Fibroblast of lung (primary cell): Measurements from ENCODE around the gene PPM1H. TPM values are rescaled to one million over a fixed set of nuclear protein-coding genes. Genes with fewer than 3 reads are reported as not detected.

Experiments
- DNase-seq, 2 donors: peaks; one replicate each; pipeline versions ENCODE4 v3.0.0 to v3.0.0-alpha.2; 2010; ENCODE audit warnings: low read depth in 2 of 2
- H2AFZ ChIP-seq: 2 replicates; pipeline ENCODE4 v1.5.1; 2012; ENCODE audit warnings: low read length, control low read depth, inconsistent platforms
- H3K27ac ChIP-seq: 2 replicates; pipeline ENCODE4 v1.5.1; 2011; ENCODE audit warnings: low read length, control low read depth; ENCODE audit not compliant: insufficient read depth
- H3K27me3 ChIP-seq: 2 replicates; pipeline ENCODE4 v1.5.1; 2011; ENCODE audit warnings: mild to moderate bottlenecking, low read length; ENCODE audit not compliant: control insufficient read depth, insufficient read depth
- H3K36me3 ChIP-seq: 2 replicates; pipeline ENCODE4 v1.5.1; 2011; ENCODE audit warnings: low read length; ENCODE audit not compliant: control insufficient read depth, insufficient read depth
- H3K4me1 ChIP-seq: 2 replicates; pipeline ENCODE4 v1.5.1; 2011; ENCODE audit warnings: low read length; ENCODE audit not compliant: control insufficient read depth, insufficient read depth; ENCODE audit errors: extremely low read depth
- H3K4me2 ChIP-seq: 2 replicates; pipeline ENCODE4 v1.5.1; 2011; ENCODE audit warnings: low read length, control low read depth; ENCODE audit not compliant: insufficient read depth; ENCODE audit errors: extremely low read depth
- H3K4me3 ChIP-seq, 4 experiments: fragments of 200-600 bp in 1 of 4; sonication (generic) in 1 of 4; replicated peaks in 1 of 4; 2 replicates each; pipeline ENCODE4 v1.5.1; 2011 to 2016; ENCODE audit warnings: low read length in 4 of 4, low read depth in 3 of 4, mild to moderate bottlenecking in 3 of 4, control low read depth in 2 of 4, inconsistent platforms in 1 of 4, mixed read lengths in 1 of 4; ENCODE audit not compliant: insufficient read depth in 1 of 4; ENCODE audit errors: control extremely low read depth in 1 of 4
- H3K79me2 ChIP-seq: 2 replicates; pipeline ENCODE4 v1.5.1; 2012; ENCODE audit warnings: mild to moderate bottlenecking, low read length, inconsistent platforms; ENCODE audit not compliant: control insufficient read depth, insufficient read depth
- H3K9ac ChIP-seq: 2 replicates; pipeline ENCODE4 v1.5.1; 2011; ENCODE audit warnings: mild to moderate bottlenecking, low read length, control low read depth; ENCODE audit not compliant: insufficient read depth
- H3K9me3 ChIP-seq: 2 replicates; pipeline ENCODE4 v1.5.1; 2012; ENCODE audit warnings: low read depth, low read length; ENCODE audit not compliant: control insufficient read depth, insufficient read depth
- H4K20me1 ChIP-seq: 2 replicates; pipeline ENCODE4 v1.5.1; 2011; ENCODE audit warnings: low read length; ENCODE audit not compliant: control insufficient read depth, insufficient read depth; ENCODE audit errors: extremely low read depth
- CTCF ChIP-seq, 2 donors: IDR thresholded peaks in 1 of 2; conservative IDR thresholded peaks in 1 of 2; 1 replicate in 1 of 2; 2 replicates in 1 of 2; pipeline ENCODE4 v1.5.1; 2011 to 2012; ENCODE audit warnings: low read length in 2 of 2, control low read depth in 1 of 2, inconsistent platforms in 1 of 2, low read depth in 1 of 2, mild to moderate bottlenecking in 1 of 2
- EZH2 ChIP-seq: IDR thresholded peaks from 2 replicates; pipeline ENCODE4 v1.5.1; 2012; ENCODE audit warnings: low read length, control low read depth, mild to moderate bottlenecking; ENCODE audit errors: missing control alignments
- polyA plus RNA-seq, 2 donors: library from polyadenylated mRNA; depleted of rRNA in 1 of 2; stranded (reverse) in 1 of 2; unstranded in 1 of 2; fragments of >200 nt; gene quantifications; 2 replicates each; pipeline ENCODE4 v1.2.1, GENCODE V29; 2011 to 2012; ENCODE audit warnings: missing spikeins in 1 of 2
- total RNA-seq: library from RNA; depleted of rRNA; stranded (reverse); fragments of >200 nt; gene quantifications from 2 replicates; pipeline ENCODE4 v1.2.1, GENCODE V29; 2014

PPM1H gene
- total and polyA plus RNA-seq, 2 donors (not counting 1 experiment from before 2014, with no cell fraction given): 0.57 to 3.1 TPM

DNA sequence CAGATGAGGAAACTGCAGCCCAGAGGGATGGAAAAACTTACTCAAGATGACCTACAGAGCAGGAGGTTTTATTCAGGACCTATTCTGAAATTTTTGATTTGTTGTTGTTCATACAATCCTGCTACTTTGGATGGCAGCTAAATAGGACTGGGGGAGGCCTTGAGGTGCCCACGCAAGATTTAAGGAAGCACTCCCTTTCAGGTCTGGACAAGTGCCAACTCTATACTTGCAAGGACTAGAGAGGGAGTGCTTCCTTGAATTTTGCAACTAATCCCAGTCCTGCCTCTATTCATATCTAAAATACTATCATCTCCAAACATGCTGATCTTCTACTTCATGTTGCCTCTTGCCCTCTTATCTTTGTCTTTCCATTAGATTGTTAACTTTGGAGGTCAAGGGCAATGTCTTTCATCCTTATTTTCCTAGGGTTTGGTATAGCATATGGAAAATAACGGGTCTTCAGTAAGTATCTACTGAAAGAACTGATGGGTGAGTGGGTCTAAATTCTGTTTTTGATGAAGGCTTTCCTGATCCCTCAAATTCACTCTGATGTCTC lies 28.6 kb upstream of the PPM1H start:
- TF ChIP-seq CTCF (conservative IDR thresholded peaks at IDR 0.05 in 1 of 2, IDR thresholded peaks at IDR 0.05 in 1 of 2; ENCODE audit: low read depth in 1 of 2, low read length in 2 of 2) (no peak), EZH2 (no peak)
- H2AFZ ChIP-seq: no peak overlapping the region
- no peak overlapping the region for H3K4me3 ChIP-seq

GRCh38 chr12:62960324-62960723 lies 25.4 kb upstream of the PPM1H start:
- Histone ChIP-seq H3K4me1 (no peaks in the 10 kb centered on the region), H4K20me1 (no peaks in the 10 kb centered on the region), H3K27ac (no peak overlapping the region), H3K79me2 (no peaks in the 10 kb centered on the region), H3K36me3 (no peaks in the 10 kb centered on the region), H2AFZ (no peak overlapping the region), H3K9me3 (no peaks in the 10 kb centered on the region), H3K27me3 (no peaks in the 10 kb centered on the region), H3K4me3 (no peak overlapping the region), H3K4me2 (no peak overlapping the region), H3K9ac (no peak overlapping the region)
- no peak for TF ChIP-seq EZH2
- TF ChIP-seq CTCF (conservative IDR thresholded peaks at IDR 0.05 in 1 of 2, IDR thresholded peaks at IDR 0.05 in 1 of 2; ENCODE audit: low read depth in 1 of 2, low read length in 2 of 2): no peak
- no peak for DNase-seq

More for the DNA sequence above, 28.6 kb upstream of the PPM1H start:
- no peaks in the 10 kb centered on the region for H3K79me2 ChIP-seq
- H3K27ac ChIP-seq: no peak overlapping the region
- H3K27me3 ChIP-seq: no peaks in the 10 kb centered on the region
- no peak for DNase-seq
- no peaks in the 10 kb centered on the region for H3K4me1 ChIP-seq
- no peaks in the 10 kb centered on the region for H3K9me3 ChIP-seq
- H4K20me1 ChIP-seq: no peaks in the 10 kb centered on the region
- no peak overlapping the region for H3K9ac ChIP-seq
- no peak overlapping the region for H3K4me2 ChIP-seq
- H3K36me3 ChIP-seq: no peaks in the 10 kb centered on the region

DNA sequence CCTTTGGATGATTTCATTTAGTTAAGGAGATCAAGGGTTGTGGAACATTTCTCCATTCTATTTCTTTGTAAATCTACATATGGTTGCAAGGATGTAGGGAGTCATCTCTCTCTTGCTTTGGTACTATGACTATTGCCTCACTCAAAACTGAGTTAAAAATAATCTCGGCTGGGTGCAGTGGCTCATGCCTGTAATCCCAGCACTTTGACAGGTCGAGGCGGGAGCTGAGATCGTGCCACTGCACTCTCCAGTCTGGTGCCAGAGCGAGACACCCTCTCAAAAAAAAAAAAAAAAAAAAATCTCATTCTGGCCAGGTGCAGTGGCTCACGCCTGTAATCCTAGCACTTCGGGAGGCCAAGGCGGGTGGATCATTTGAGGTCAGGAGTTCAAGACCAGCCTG lies 24.8 kb upstream of the PPM1H start:
- Histone ChIP-seq H3K79me2 (no peaks in the 10 kb centered on the region), H3K4me3 (no peak overlapping the region), H3K36me3 (no peaks in the 10 kb centered on the region), H3K4me1 (no peaks in the 10 kb centered on the region), H3K9me3 (no peaks in the 10 kb centered on the region), H3K4me2 (no peak overlapping the region), H3K27me3 (no peaks in the 10 kb centered on the region), H3K9ac (no peak overlapping the region), H4K20me1 (no peaks in the 10 kb centered on the region), H2AFZ (no peak overlapping the region), H3K27ac (no peak overlapping the region)
- DNase-seq: no peak
- TF ChIP-seq EZH2 (no peak), CTCF (conservative IDR thresholded peaks at IDR 0.05 in 1 of 2, IDR thresholded peaks at IDR 0.05 in 1 of 2; ENCODE audit: low read depth in 1 of 2, low read length in 2 of 2) (no peak)
